ENCODE data around the gene ZNF697. TPM values are rescaled to one million over a fixed set of nuclear protein-coding genes. Genes with fewer than 3 reads are reported as not detected.
"Not testable (repeated sequence)": the region's sequence is repeated elsewhere in the genome, so short reads cannot be mapped to it uniquely, and the experiment has no call there.

Gene ZNF697
- under 1 TPM; 0.32 to 0.73 (median 0.49) TPM for total RNA-seq

DNA sequence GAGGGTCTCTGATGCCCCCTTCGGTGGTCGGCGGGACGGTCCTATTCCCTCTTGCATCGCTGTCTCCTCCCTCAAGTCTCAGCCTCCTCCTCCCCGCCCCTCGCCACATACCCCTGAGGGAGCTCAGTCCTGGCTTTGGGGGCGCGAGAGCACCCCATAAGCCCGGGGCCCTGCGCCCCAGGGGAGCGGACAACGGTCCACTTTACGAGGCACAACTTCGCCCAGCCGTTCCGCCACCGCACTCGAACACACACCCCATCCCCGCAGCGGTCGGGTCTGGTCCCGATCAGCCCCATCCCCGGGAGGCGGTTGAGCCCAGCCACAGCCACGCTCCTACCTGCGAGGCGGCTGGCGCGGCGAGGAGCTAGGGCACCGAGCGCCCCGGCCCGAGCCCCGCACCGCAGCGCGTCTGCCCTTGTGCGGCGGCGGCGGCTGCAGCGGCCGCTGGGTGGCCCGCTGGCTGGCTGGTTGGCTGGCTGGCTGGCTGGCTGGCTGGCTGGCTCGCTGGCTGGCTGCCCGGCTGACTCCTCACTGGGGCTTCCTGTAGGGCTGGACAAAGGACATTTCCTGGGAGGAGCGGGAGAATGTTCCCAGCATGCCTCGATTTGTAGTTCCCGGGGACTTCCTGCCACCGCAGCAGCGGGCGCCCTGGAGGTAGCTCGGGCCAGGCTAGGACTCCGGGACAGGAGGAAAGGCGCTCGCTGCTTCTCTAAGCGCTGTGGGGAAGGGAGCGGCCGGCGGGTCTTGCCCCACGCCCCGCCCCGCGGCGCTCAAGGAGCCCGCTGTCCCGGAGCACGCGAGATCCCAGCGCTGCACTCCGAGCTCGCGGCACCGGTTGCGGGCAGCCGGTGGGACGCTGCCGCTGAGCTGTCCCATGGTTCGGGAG lies at the start of gene ZNF697:
Gene ZNF697 (minus strand): TSS at position 533 of the 886 bp plus-strand sequence. CDS start 22,166 bp downstream, outside the sequence.
- Mint-ChIP-seq H3K9me3 (no peaks in the 10 kb centered on the region), H3K36me3 (ENCODE audit: insufficient read depth) (no peaks in the 10 kb centered on the region), H3K27me3 (ENCODE audit: low read depth) (peaks cover 65% of the 10 kb centered on the region), H3K4me1 (ENCODE audit: low read depth) (peaks cover 6% of the 10 kb centered on the region), H3K4me3 (peak within 1 kb of the TSS; percentile 68)
- no peak for DNase-seq
- peak; percentile 77 to 81 for ATAC-seq

DNA sequence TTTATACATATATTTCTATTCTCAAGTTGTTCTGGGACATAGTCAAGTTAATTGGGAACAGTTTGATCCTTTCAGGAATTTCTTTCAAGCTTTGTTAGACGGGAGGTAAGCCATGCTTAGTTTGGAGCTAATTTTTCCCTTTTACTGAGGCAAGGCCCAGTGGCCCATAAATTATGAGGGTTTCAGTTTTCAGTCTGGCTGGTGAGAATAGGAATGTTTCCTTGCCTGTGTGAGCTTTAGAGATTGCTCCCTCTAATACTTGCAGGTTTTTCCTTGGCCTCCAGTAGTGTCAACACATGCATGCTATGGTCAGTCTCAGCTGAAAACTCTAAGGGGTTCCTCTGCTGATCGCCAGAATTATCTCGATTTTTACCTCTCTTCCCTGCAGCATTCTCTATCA lies 49.5 kb upstream of the ZNF697 start:
- Mint-ChIP-seq H3K36me3 (ENCODE audit: insufficient read depth) (peaks cover 4% of the 10 kb centered on the region), H3K4me1 (ENCODE audit: low read depth) (no peaks in the 10 kb centered on the region), H3K9me3 (peaks cover 27% of the 10 kb centered on the region), H3K27me3 (ENCODE audit: low read depth) (peaks cover 24% of the 10 kb centered on the region), H3K4me3 (no peak overlapping the region)
- DNase-seq (no peak), ATAC-seq (no peak)

DNA sequence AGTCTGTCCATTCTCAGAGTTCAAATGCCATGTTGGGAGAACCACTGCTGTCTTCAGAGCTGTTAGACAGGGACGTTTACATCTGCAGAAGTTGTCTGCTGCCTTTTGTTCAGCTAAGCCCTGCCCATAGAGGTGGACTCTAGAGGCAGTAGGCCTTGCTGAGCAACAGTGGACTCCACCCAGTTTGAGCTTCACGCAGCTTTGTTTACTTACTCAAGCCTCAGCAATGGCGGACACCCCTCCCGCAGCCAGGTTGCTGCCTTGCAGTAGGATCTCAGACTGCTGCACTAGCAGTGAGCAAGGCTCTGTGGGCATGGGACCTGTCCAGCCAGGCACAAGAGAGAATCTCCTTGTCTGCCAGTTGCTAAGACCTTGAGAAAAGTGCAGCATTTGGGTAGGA lies 48.8 kb upstream of the ZNF697 start:
- peaks cover 20% of the 10 kb centered on the region for H3K9me3 Mint-ChIP-seq
- H3K4me3 Mint-ChIP-seq; ATAC-seq; DNase-seq; H3K36me3 Mint-ChIP-seq (ENCODE audit: insufficient read depth); H3K4me1 Mint-ChIP-seq (ENCODE audit: low read depth): not testable (repeated sequence)
- peaks cover 24% of the 10 kb centered on the region for H3K27me3 Mint-ChIP-seq (ENCODE audit: low read depth)

DNA sequence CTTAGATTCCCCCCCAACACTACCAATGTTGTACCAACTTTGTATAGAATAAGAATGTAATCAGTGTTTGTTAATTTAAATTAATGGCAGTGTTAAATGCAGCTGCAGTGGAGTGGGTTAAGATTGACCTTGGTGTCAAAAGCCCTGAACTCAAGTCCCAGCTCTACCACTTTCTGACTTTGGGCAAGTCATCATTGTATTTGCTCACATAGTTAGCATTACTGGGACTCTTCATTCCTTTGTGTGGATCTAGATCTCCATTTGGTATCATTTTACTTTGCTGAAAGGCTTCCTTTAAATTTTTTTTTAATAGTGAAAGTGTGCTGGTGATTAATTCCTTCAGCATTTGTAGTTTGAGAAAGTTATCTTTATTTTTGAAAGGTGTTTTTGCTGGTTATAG lies 41.4 kb upstream of the ZNF697 start:
- ATAC-seq (no peak), DNase-seq (no peak)
- Mint-ChIP-seq H3K4me3 (no peak overlapping the region), H3K9me3 (no peaks in the 10 kb centered on the region), H3K36me3 (ENCODE audit: insufficient read depth) (no peaks in the 10 kb centered on the region), H3K27me3 (ENCODE audit: low read depth) (peaks cover 7% of the 10 kb centered on the region), H3K4me1 (ENCODE audit: low read depth) (no peaks in the 10 kb centered on the region)

DNA sequence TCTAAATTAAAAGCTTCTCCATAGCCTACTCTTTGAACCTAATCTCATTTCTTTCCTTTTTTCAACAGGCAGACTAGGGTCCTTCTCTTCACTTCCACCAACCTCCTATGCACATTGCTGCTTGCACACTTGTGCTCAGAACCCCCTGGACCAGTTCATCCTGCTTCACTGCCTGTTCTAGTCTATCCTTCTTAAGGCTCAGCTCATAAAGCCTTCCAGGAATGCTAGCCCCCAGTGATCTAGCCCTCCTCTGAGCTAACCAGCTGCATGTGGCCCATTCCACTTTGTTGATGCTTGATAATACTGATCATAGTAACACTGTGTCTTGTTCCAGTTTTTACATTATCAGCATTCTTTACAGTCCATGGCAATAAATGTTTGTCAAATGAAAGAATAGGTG lies 40.7 kb upstream of the ZNF697 start:
- H3K4me1 Mint-ChIP-seq (ENCODE audit: low read depth) = no peaks in the 10 kb centered on the region
- H3K9me3 Mint-ChIP-seq = no peaks in the 10 kb centered on the region
- no peak overlapping the region for H3K4me3 Mint-ChIP-seq
- ATAC-seq = no peak
- peaks cover 7% of the 10 kb centered on the region for H3K27me3 Mint-ChIP-seq (ENCODE audit: low read depth)
- H3K36me3 Mint-ChIP-seq (ENCODE audit: insufficient read depth) = no peaks in the 10 kb centered on the region
- DNase-seq = no peak

DNA sequence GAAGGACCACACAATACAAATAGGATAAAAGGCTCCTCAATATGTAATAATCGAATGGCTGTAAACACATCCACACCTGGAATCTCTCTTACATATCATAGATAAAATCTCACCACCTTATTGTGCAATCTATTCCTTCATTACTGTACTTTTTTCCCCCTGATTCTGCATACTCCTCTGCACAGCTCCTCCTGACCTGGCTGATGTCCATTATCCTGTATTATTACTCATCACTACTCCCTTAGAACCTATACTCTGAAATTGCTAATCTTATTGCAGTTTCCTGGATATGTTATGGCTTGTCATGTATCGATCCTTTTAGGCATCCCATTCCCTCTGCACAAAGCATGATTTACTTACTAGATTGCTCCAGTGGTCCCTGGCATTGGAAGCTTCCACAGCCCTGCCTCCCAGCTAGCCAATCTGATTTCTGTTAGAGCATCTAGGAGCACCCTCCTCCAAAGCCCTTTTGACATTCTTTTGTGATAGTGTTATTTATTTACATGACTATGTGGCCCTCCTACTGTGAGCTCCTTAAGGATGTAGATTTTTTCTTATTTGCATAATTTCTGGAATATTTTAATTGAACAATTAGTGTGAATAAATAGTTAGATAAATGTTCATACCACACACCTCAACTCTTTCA lies 39.5 kb upstream of the ZNF697 start:
- Mint-ChIP-seq H3K36me3 (ENCODE audit: insufficient read depth) (no peaks in the 10 kb centered on the region), H3K4me1 (ENCODE audit: low read depth) (no peaks in the 10 kb centered on the region), H3K27me3 (ENCODE audit: low read depth) (peaks cover 3% of the 10 kb centered on the region), H3K9me3 (no peaks in the 10 kb centered on the region), H3K4me3 (no peak overlapping the region)
- DNase-seq (no peak), ATAC-seq (no peak)

GRCh38 chr1:119686661-119687060 lies 38.6 kb upstream of the ZNF697 start:
- Mint-ChIP-seq H3K36me3 (ENCODE audit: insufficient read depth) (no peaks in the 10 kb centered on the region), H3K4me1 (ENCODE audit: low read depth) (no peaks in the 10 kb centered on the region), H3K9me3 (no peaks in the 10 kb centered on the region), H3K4me3 (no peak overlapping the region), H3K27me3 (ENCODE audit: low read depth) (peaks cover 3% of the 10 kb centered on the region)
- ATAC-seq (no peak), DNase-seq (no peak)

DNA sequence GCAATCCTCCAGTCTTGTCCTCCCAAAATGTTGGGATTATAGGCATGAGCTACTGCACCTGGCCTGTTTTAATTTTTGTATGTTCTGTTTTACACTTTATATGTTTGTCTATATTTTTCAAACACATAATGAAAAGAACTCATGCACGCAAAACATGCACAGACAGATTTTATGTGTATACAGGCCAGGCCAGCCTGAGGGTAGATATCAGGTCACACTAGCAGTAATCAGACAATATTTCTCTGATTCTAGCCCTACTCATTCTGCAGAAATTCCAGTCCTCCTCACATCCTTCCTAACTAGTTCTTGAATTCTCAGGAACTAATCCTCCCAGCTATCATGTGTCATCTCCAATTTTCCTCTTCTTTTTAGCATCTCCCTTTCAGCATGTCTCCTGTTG lies 35.8 kb upstream of the ZNF697 start:
- peaks cover 3% of the 10 kb centered on the region for H3K27me3 Mint-ChIP-seq (ENCODE audit: low read depth)
- no peaks in the 10 kb centered on the region for H3K36me3 Mint-ChIP-seq (ENCODE audit: insufficient read depth)
- ATAC-seq = no peak
- H3K4me3 Mint-ChIP-seq = no peak overlapping the region
- H3K4me1 Mint-ChIP-seq (ENCODE audit: low read depth) = no peaks in the 10 kb centered on the region
- H3K9me3 Mint-ChIP-seq = no peaks in the 10 kb centered on the region
- no peak for DNase-seq

- Mint-ChIP-seq H3K36me3 (ENCODE audit: insufficient read depth) (no peaks in the 10 kb centered on the region), H3K9me3 (no peaks in the 10 kb centered on the region), H3K4me3 (no peak overlapping the region), H3K27me3 (ENCODE audit: low read depth) (no peaks in the 10 kb centered on the region), H3K4me1 (ENCODE audit: low read depth) (no peaks in the 10 kb centered on the region)
- DNase-seq (no peak), ATAC-seq (no peak)
Measured at GRCh38 chr1:119682141-119682540, 34.1 kb upstream of the ZNF697 start.

GRCh38 chr1:119681560-119681959 lies 33.5 kb upstream of the ZNF697 start:
- H3K9me3 Mint-ChIP-seq = no peaks in the 10 kb centered on the region
- H3K36me3 Mint-ChIP-seq (ENCODE audit: insufficient read depth) = no peaks in the 10 kb centered on the region
- no peak overlapping the region for H3K4me3 Mint-ChIP-seq
- DNase-seq = no peak
- ATAC-seq = no peak
- no peaks in the 10 kb centered on the region for H3K27me3 Mint-ChIP-seq (ENCODE audit: low read depth)
- H3K4me1 Mint-ChIP-seq (ENCODE audit: low read depth) = no peaks in the 10 kb centered on the region

- ATAC-seq (no peak), DNase-seq (no peak)
- Mint-ChIP-seq H3K36me3 (ENCODE audit: insufficient read depth) (no peaks in the 10 kb centered on the region), H3K9me3 (no peaks in the 10 kb centered on the region), H3K4me3 (no peak overlapping the region), H3K27me3 (ENCODE audit: low read depth) (peaks cover under 1% of the 10 kb centered on the region), H3K4me1 (ENCODE audit: low read depth) (peaks cover under 1% of the 10 kb centered on the region)
Measured at GRCh38 chr1:119680723-119681122, 32.7 kb upstream of the ZNF697 start.

DNA sequence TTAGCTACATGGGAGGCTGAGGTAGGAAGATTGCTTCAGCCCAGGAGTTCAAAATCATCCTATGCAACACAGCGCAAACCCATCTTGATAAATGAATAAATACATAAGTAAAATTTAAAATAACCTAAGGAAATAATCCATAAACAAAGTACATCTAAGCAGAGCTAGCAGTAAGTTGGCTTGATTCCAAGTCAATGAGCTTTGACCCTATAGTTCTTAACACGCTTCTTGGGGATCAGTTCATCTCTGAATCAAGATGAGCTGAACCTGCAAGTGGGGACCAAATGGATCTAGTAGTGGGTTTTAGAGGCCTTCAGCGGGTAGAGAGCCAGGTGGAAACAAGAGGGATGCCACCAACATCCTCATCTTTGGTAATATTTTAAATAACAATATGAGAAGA lies 32.1 kb upstream of the ZNF697 start:
- no peaks in the 10 kb centered on the region for H3K9me3 Mint-ChIP-seq
- H3K4me1 Mint-ChIP-seq (ENCODE audit: low read depth) = peaks cover 4% of the 10 kb centered on the region
- H3K27me3 Mint-ChIP-seq (ENCODE audit: low read depth) = peaks cover 5% of the 10 kb centered on the region
- H3K4me3 Mint-ChIP-seq = no peak overlapping the region
- H3K36me3 Mint-ChIP-seq (ENCODE audit: insufficient read depth) = no peaks in the 10 kb centered on the region
- no peak for ATAC-seq
- DNase-seq = no peak

GRCh38 chr1:119679223-119679622 lies 31.2 kb upstream of the ZNF697 start:
- Mint-ChIP-seq H3K27me3 (ENCODE audit: low read depth) (peaks cover 9% of the 10 kb centered on the region), H3K4me3 (no peak overlapping the region), H3K36me3 (ENCODE audit: insufficient read depth) (no peaks in the 10 kb centered on the region), H3K9me3 (no peaks in the 10 kb centered on the region), H3K4me1 (ENCODE audit: low read depth) (peaks cover 8% of the 10 kb centered on the region)
- no peak for DNase-seq
- ATAC-seq = no peak

GRCh38 chr1:119676571-119677206 lies 28.6 kb upstream of the ZNF697 start:
- Mint-ChIP-seq H3K4me3 (no peak overlapping the region), H3K4me1 (ENCODE audit: low read depth) (peaks cover 8% of the 10 kb centered on the region), H3K27me3 (ENCODE audit: low read depth) (peaks cover 15% of the 10 kb centered on the region), H3K36me3 (ENCODE audit: insufficient read depth) (no peaks in the 10 kb centered on the region), H3K9me3 (no peaks in the 10 kb centered on the region)
- ATAC-seq = no peak
- DNase-seq = no peak

Data from activated T-cell treated with anti-CD3 and anti-CD28 coated beads, Interleukin-2, amount 50 U/mL, for 4 hours (primary cell).